HL-60 (cell line): ENCODE data around the gene SMURF2.
"Not testable (repeated sequence)": the region's sequence is repeated elsewhere in the genome, so short reads cannot be mapped to it uniquely, and the experiment has no call there.

Experiments used
- DNase-seq, 2 experiments: peaks; one replicate each; pipeline ENCODE4 v3.0.0-alpha.2; 2010 to 2020; ENCODE audit warnings: low read depth in 1 of 2, low spot score in 1 of 2
- H3K27ac ChIP-seq: fragments of 250-450 bp; sonication (Bioruptor Pico); replicated peaks from 2 replicates; pipeline ENCODE4 v1.5.1; 2020; ENCODE audit warnings: mild to moderate bottlenecking, moderate library complexity
- H3K27me3 ChIP-seq: fragments of 250-450 bp; sonication (Bioruptor Pico); 2 replicates; pipeline ENCODE4 v1.5.1; 2021; ENCODE audit warnings: mild to moderate bottlenecking, moderate library complexity; ENCODE audit not compliant: insufficient read depth, poor library complexity, severe bottlenecking
- H3K4me3 ChIP-seq: replicated peaks from 2 replicates; pipeline ENCODE4 v1.5.1; 2011; ENCODE audit warnings: mild to moderate bottlenecking, control low read depth, low read length; ENCODE audit not compliant: insufficient read depth
- GABPA ChIP-seq: IDR thresholded peaks from 2 replicates; pipeline ENCODE4 v1.6.1; 2012; ENCODE audit warnings: low read depth
- POLR2AphosphoS5 ChIP-seq: IDR thresholded peaks from 2 replicates; pipeline ENCODE4 v1.6.1; 2012; ENCODE audit warnings: low read depth
- REST ChIP-seq: IDR thresholded peaks from 2 replicates; pipeline ENCODE4 v1.6.1; 2012; ENCODE audit warnings: low read depth; ENCODE audit not compliant: insufficient replicate concordance
- SPI1 ChIP-seq: IDR thresholded peaks from 2 replicates; pipeline ENCODE4 v1.6.1; 2012; ENCODE audit warnings: low read depth, mild to moderate bottlenecking, borderline replicate concordance
- TF ChIP-seq, protein P1 (sequence below): IDR thresholded peaks from one replicate; pipeline ENCODE4 v1.5.1; 2011; ENCODE audit warnings: low read length, control low read depth, inconsistent platforms; ENCODE audit not compliant: insufficient read depth

The SMURF2 gene

GRCh38 chr17:64611369-64611768 is 50.7 kb downstream of the SMURF2 start:
- no peak overlapping the region for H3K27ac ChIP-seq
- DNase-seq = no peak
- TF ChIP-seq GABPA (no peak), POLR2AphosphoS5 (no peak), REST (no peak), SPI1 (no peak)
- TF ChIP-seq, protein P1, sequence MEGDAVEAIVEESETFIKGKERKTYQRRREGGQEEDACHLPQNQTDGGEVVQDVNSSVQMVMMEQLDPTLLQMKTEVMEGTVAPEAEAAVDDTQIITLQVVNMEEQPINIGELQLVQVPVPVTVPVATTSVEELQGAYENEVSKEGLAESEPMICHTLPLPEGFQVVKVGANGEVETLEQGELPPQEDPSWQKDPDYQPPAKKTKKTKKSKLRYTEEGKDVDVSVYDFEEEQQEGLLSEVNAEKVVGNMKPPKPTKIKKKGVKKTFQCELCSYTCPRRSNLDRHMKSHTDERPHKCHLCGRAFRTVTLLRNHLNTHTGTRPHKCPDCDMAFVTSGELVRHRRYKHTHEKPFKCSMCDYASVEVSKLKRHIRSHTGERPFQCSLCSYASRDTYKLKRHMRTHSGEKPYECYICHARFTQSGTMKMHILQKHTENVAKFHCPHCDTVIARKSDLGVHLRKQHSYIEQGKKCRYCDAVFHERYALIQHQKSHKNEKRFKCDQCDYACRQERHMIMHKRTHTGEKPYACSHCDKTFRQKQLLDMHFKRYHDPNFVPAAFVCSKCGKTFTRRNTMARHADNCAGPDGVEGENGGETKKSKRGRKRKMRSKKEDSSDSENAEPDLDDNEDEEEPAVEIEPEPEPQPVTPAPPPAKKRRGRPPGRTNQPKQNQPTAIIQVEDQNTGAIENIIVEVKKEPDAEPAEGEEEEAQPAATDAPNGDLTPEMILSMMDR = no peak
- H3K27me3 ChIP-seq = no peaks in the 10 kb centered on the region
- no peak overlapping the region for H3K4me3 ChIP-seq

DNA sequence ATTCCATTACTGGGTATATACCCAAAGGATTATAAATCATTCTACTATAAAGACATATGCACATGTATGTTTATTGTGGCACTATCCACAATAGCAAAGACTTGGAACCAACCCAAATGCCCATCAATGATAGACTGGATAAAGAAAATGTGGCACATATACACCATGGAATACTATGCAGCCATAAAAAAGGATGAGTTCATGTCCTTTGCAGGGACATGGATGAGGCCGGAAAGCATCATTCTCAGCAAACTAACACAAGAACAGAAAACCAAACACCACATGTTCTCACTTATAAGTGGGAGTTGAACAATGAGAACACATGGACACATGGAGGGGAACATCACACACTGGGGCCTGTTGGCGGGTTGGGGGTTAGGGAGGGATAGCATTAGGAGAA is 51.9 kb downstream of the SMURF2 start:
- not testable (repeated sequence) for H3K27me3 ChIP-seq, H3K27ac ChIP-seq

DNA sequence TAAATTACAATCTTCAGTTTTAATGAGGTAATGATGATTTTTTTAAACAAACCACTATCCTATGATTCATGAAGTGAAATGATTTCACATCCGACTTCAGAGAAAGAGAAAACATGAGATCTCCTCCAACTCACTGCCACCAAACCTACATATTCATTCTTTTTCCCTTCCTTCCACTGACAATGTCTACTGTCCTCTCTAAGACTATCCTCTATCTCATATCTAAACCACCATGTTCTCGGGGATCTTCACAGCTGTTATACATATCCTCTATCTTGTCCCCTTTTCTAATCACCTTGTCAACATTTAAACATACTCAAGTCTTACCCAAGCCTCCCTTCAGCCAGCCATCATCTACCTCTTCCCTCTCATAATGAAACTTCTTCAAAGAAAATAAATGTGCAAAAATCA is 53.5 kb downstream of the SMURF2 start:
- H3K27me3 ChIP-seq = no peaks in the 10 kb centered on the region
- no peak for DNase-seq
- H3K27ac ChIP-seq = no peak overlapping the region
- no peak overlapping the region for H3K4me3 ChIP-seq
- TF ChIP-seq GABPA (no peak), POLR2AphosphoS5 (no peak), SPI1 (no peak), REST (no peak)
- TF ChIP-seq, protein P1 = no peak

More for the DNA sequence above, 51.9 kb downstream of the SMURF2 start:
- H3K4me3 ChIP-seq, DNase-seq: not testable (repeated sequence)

DNA sequence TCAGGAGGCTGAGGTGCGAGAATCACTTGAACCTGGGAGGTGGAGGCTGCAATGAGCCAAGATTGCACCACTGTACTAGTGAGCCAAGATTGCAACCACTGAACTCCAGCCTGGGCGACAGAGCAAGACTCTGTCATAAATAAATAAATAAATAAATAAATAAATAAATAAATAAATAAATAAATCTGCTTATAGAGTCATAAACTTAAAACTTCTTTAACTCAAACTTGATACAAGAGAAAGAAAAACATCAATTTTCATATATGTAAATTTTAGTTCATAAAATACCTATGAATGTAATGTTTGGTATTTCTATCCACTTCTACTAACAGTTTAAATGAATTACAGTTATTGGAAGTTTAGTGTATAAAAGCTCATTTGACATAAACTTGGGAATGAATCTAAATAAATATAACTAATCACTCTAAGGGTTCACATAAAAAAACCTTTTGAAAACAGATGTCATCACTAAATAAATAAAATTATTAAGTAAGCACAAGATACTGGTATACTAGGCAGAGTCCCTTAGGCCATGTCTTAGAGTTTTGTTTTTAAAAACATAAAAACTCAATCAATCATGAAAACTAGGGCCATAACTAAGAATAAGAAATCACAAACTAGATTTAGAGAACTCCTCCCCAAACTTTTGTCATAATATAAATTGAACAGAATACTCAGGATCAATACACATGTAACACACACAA is 54.1 kb downstream of the SMURF2 start:
- H3K27ac ChIP-seq = no peak overlapping the region
- no peak for DNase-seq
- no peaks in the 10 kb centered on the region for H3K27me3 ChIP-seq
- H3K4me3 ChIP-seq = no peak overlapping the region
- TF ChIP-seq POLR2AphosphoS5 (no peak), GABPA (no peak), SPI1 (no peak), REST (no peak)
- TF ChIP-seq, protein P1 = no peak

DNA sequence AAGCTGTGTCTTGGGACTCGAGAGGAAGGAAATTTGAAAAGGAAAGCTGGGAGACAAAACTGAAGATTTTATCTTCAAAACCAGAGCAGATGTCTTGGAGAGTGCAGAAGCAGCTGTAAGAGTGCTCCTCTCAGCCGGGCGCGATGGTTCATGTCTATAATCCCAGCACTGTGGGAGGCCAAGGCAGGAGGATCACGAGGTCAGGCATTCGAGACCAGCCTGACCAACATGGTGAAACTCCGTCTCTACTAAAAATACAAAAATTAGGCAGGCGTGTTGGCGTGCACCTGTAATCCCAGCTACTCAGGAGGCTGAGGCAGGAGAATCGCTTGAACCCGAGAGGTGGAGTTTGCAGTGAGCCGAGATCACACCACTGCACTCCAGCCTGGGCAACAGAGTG is 57.6 kb downstream of the SMURF2 start:
- H3K27me3 ChIP-seq, H3K27ac ChIP-seq, DNase-seq, H3K4me3 ChIP-seq: not testable (repeated sequence)
